DND-41 (cell line): ENCODE data around the gene ERGIC1.

Source experiments
- CTCF ChIP-seq: IDR thresholded peaks from 2 replicates; pipeline ENCODE4 v1.5.1; 2012; ENCODE audit warnings: borderline replicate concordance, low read length, moderate library complexity, mild to moderate bottlenecking; ENCODE audit not compliant: poor library complexity, severe bottlenecking; ENCODE audit errors: extremely low read depth
- EZH2 ChIP-seq: IDR thresholded peaks from 3 replicates; pipeline ENCODE4 v1.6.1; 2012; ENCODE audit warnings: borderline replicate concordance, low read depth, mild to moderate bottlenecking, moderate library complexity, low read length, inconsistent platforms; ENCODE audit not compliant: severe bottlenecking

DNA sequence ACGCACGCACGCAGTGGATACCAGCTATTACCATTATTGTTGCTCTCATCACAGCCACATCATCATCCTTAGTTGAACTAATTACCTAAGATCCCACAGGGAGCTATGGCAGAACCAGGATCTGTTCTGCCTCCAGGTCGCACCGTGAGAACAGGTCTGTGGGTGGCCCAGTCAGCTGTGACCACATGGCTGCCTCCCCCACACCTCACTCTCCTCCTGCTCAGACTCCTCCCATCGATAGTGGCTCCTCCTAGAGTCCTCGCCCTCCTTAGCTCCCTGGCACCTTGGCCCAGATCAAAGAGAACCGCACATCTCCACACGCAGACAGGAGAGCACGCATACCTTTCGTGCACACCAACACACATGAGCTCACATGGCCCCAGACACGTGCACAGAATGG, 92.7 kb downstream of the ERGIC1 start:
- no peak for TF ChIP-seq CTCF
- no peak for TF ChIP-seq EZH2
